CD14-positive monocyte (primary cell): ENCODE measurements around the gene SUSD1. TPM values are rescaled to one million over a fixed set of nuclear protein-coding genes. Genes with fewer than 3 reads are reported as not detected.

ENCODE experiments used
- DNase-seq, 3 donors: peaks; one replicate each; pipeline ENCODE4 v3.0.0-alpha.2; 2011 to 2022
- H2AFZ ChIP-seq: 2 replicates; pipeline ENCODE4 v1.6.0; 2012; ENCODE audit warnings: mild to moderate bottlenecking, low read depth, low read length, inconsistent platforms; ENCODE audit not compliant: insufficient read depth, poor library complexity, severe bottlenecking
- H3K27ac ChIP-seq, 2 donors: 1 replicate in 1 of 2; 2 replicates in 1 of 2; pipeline ENCODE4 v1.5.1; 2012 to 2013; ENCODE audit warnings: low read length in 2 of 2, control low read depth in 1 of 2, inconsistent platforms in 1 of 2, low read depth in 1 of 2, mild to moderate bottlenecking in 1 of 2
- H3K27me3 ChIP-seq, 2 donors: one replicate each; pipeline versions ENCODE4 v1.6.0 to v1.6.1; 2011 to 2013; ENCODE audit warnings: low read length in 2 of 2; ENCODE audit not compliant: control insufficient read depth in 2 of 2, insufficient read depth in 2 of 2
- H3K36me3 ChIP-seq, 2 donors: replicated peaks in 1 of 2; 1 replicate in 1 of 2; 2 replicates in 1 of 2; pipeline versions ENCODE4 v1.5.1 to v1.6.1; 2012 to 2013; ENCODE audit warnings: low read length in 2 of 2, control low read depth in 1 of 2, inconsistent platforms in 1 of 2, mild to moderate bottlenecking in 1 of 2; ENCODE audit not compliant: insufficient read depth in 2 of 2, control insufficient read depth in 1 of 2
- H3K4me1 ChIP-seq, 2 donors: 1 replicate in 1 of 2; 2 replicates in 1 of 2; pipeline versions ENCODE4 v1.5.1 to v1.6.1; 2012 to 2013; ENCODE audit warnings: low read length in 2 of 2, control low read depth in 1 of 2, inconsistent platforms in 1 of 2, mild to moderate bottlenecking in 1 of 2, moderate library complexity in 1 of 2; ENCODE audit not compliant: insufficient read depth in 2 of 2, control insufficient read depth in 1 of 2
- H3K4me2 ChIP-seq: replicated peaks from 2 replicates; pipeline ENCODE3; 2012; ENCODE audit warnings: low read length, moderate library complexity, mild to moderate bottlenecking; ENCODE audit not compliant: poor library complexity, severe bottlenecking; ENCODE audit errors: extremely low read depth
- H3K4me3 ChIP-seq, 3 experiments: fragments of 200-600 bp in 1 of 3; sonication (generic) in 1 of 3; replicated peaks in 1 of 3; 1 replicate in 2 of 3; 2 replicates in 1 of 3; pipeline ENCODE4 v1.5.1; 2011 to 2013; ENCODE audit warnings: low read length in 3 of 3, mild to moderate bottlenecking in 3 of 3, control low read depth in 2 of 3, low read depth in 2 of 3, inconsistent platforms in 1 of 3, moderate library complexity in 1 of 3
- H3K79me2 ChIP-seq: 2 replicates; pipeline ENCODE4 v1.6.0; 2012; ENCODE audit warnings: mild to moderate bottlenecking, control low read depth, inconsistent platforms, low read length, moderate library complexity; ENCODE audit not compliant: insufficient read depth
- H3K9ac ChIP-seq: 2 replicates; pipeline ENCODE4 v1.6.0; 2017; ENCODE audit warnings: low read length, mild to moderate bottlenecking; ENCODE audit not compliant: insufficient read depth, poor library complexity, severe bottlenecking
- H3K9me3 ChIP-seq, 2 donors: replicated peaks in 1 of 2; 1 replicate in 1 of 2; 2 replicates in 1 of 2; pipeline versions ENCODE4 v1.5.1 to v1.6.1; 2012 to 2013; ENCODE audit warnings: low read length in 2 of 2, control low read depth in 1 of 2; ENCODE audit not compliant: control insufficient read depth in 1 of 2, insufficient read depth in 1 of 2
- H4K20me1 ChIP-seq: 2 replicates; pipeline ENCODE4 v1.6.0; 2012; ENCODE audit warnings: mild to moderate bottlenecking, low read length, control low read depth, moderate library complexity; ENCODE audit not compliant: insufficient read depth
- H3K27ac Mint-ChIP-seq, 7 donors: one replicate each; pipeline ENCODE4 v1.8.0; 2020; ENCODE audit warnings: mild to moderate bottlenecking in 7 of 7, mixed read lengths in 7 of 7, moderate library complexity in 6 of 7, inconsistent platforms in 2 of 7
- H3K27me3 Mint-ChIP-seq, 3 donors: one replicate each; pipeline ENCODE4 v1.8.0; 2021 to 2022; ENCODE audit warnings: low read depth in 3 of 3, mild to moderate bottlenecking in 3 of 3, mixed read lengths in 3 of 3, moderate library complexity in 3 of 3, inconsistent platforms in 1 of 3
- H3K36me3 Mint-ChIP-seq, 2 donors: one replicate each; pipeline ENCODE4 v1.8.0; 2020; ENCODE audit warnings: mixed read lengths in 2 of 2, inconsistent platforms in 1 of 2, mild to moderate bottlenecking in 1 of 2
- H3K4me1 Mint-ChIP-seq: one replicate; pipeline ENCODE4 v1.8.0; 2020; ENCODE audit warnings: mild to moderate bottlenecking, mixed read lengths
- H3K4me3 Mint-ChIP-seq, 2 donors: one replicate each; pipeline ENCODE4 v1.8.0; 2020; ENCODE audit warnings: mild to moderate bottlenecking in 2 of 2, mixed read lengths in 2 of 2, moderate library complexity in 1 of 2
- H3K9me3 Mint-ChIP-seq, 7 donors: one replicate each; pipeline ENCODE4 v1.8.0; 2020 to 2022; ENCODE audit warnings: mixed read lengths in 7 of 7, mild to moderate bottlenecking in 6 of 7, moderate library complexity in 6 of 7, inconsistent platforms in 2 of 7
- CTCF ChIP-seq: fragments of 200-600 bp; IDR thresholded peaks from one replicate; pipeline ENCODE4 v1.8.0; 2022; ENCODE audit warnings: antibody characterized with exemption, mild to moderate bottlenecking
- WGBS: methylation state at CpG from one replicate; pipeline ENCODE4 v1.1.5; 2013; ENCODE audit warnings: missing lambda C conversion rate; ENCODE audit not compliant: insufficient coverage; 5-methylcytosine and 5-hydroxymethylcytosine counted together
- intact Hi-C, 2 donors: fragments of 100-400 bp; cut with micrococcal nuclease; formaldehyde crosslinking; loops; one replicate each; pipeline versions ENCODE4 v1.15.0 to v1.15.1; 2023
- polyA plus RNA-seq, 3 donors: library from polyadenylated mRNA; depleted of rRNA in 1 of 3; unstranded in 2 of 3; stranded (reverse) in 1 of 3; fragments of 300-500 nt in 2 of 3; fragments of >200 nt in 1 of 3; fragmentation: Illumina TruSeq in 2 of 3; gene quantifications; 1 replicate in 2 of 3; 2 replicates in 1 of 3; pipeline ENCODE4 v1.2.3, GENCODE V29; 2012 to 2021

SUSD1 gene
- polyA plus RNA-seq, 3 donors: 29.1 to 42.3 (median 30.9) TPM

GRCh38 chr9:112021742-112022141 lies 153.4 kb downstream of the SUSD1 start:
- Histone ChIP-seq H3K27ac (no peak overlapping the region), H3K27me3 (peaks cover 0 to 2% of the 10 kb centered on the region in 2 donors), H3K4me3 (no peak overlapping the region), H2AFZ (no peak overlapping the region), H4K20me1 (no peaks in the 10 kb centered on the region), H3K79me2 (no peaks in the 10 kb centered on the region), H3K4me2 (no peak overlapping the region), H3K36me3 (no peaks in the 10 kb centered on the region), H3K9ac (no peak overlapping the region), H3K9me3 (no peaks in the 10 kb centered on the region), H3K4me1 (no peaks in the 10 kb centered on the region)
- Mint-ChIP-seq H3K27me3 (peaks cover 12 to 26% (median 25%) of the 10 kb centered on the region in 3 donors), H3K36me3 (no peaks in the 10 kb centered on the region), H3K4me3 (no peak overlapping the region), H3K27ac (no peak overlapping the region), H3K9me3 (peaks cover 0 to 4% (median 0%) of the 10 kb centered on the region in 7 donors), H3K4me1 (peaks cover 3% of the 10 kb centered on the region)
- 100% methylated on average over 1 of the region's 2 CpGs for WGBS
- intact Hi-C loops: no loop called here
- no peak for TF ChIP-seq CTCF
- no peak for DNase-seq

- Histone ChIP-seq H3K79me2 (no peaks in the 10 kb centered on the region), H3K9ac (no peak overlapping the region), H3K4me3 (no peak overlapping the region), H3K4me2 (no peak overlapping the region), H3K4me1 (no peaks in the 10 kb centered on the region), H3K36me3 (no peaks in the 10 kb centered on the region), H3K9me3 (no peaks in the 10 kb centered on the region), H2AFZ (no peak overlapping the region), H3K27ac (no peak overlapping the region), H3K27me3 (peaks cover 0 to 2% of the 10 kb centered on the region in 2 donors), H4K20me1 (no peaks in the 10 kb centered on the region)
- H3K27ac Mint-ChIP-seq: no peak overlapping the region
- intact Hi-C loops: no loop called here
- peaks cover 3% of the 10 kb centered on the region for H3K4me1 Mint-ChIP-seq
- no peaks in the 10 kb centered on the region for H3K36me3 Mint-ChIP-seq
- H3K9me3 Mint-ChIP-seq: peaks cover 0 to 4% (median 0%) of the 10 kb centered on the region in 7 donors
- peaks cover 12 to 26% (median 24%) of the 10 kb centered on the region in 3 donors for H3K27me3 Mint-ChIP-seq
- no peak for DNase-seq
- WGBS: 91% methylated on average over 2 of the region's 12 CpGs
- H3K4me3 Mint-ChIP-seq: no peak overlapping the region
- TF ChIP-seq CTCF: no peak
Observed at GRCh38 chr9:112020680-112021596, 154.2 kb downstream of the SUSD1 start.
